GM12878 (cell line): ENCODE data around the gene TTI1. TPM values are rescaled to one million over a fixed set of nuclear protein-coding genes. Genes with fewer than 3 reads are reported as not detected.

Experiments
- CHD4 ChIP-seq: fragments of 200-600 bp; sonication (generic); IDR thresholded peaks from 2 replicates; pipeline ENCODE4 v1.6.1; 2016; ENCODE audit warnings: mild to moderate bottlenecking
- ESRRA ChIP-seq: IDR thresholded peaks from 2 replicates; pipeline ENCODE4 v1.6.1; 2012; ENCODE audit warnings: mild to moderate bottlenecking, low read length, improper control_type of control experiment
- NR2C1 ChIP-seq: fragments of 450-650 bp; IDR thresholded peaks from 2 replicates; pipeline ENCODE4 v1.6.1; 2017; ENCODE audit warnings: antibody characterized with exemption, mild to moderate bottlenecking, moderate library complexity
- NR2C2 ChIP-seq: IDR thresholded peaks from 2 replicates; pipeline ENCODE4 v1.6.1; 2011; ENCODE audit warnings: borderline replicate concordance, low read depth; ENCODE audit not compliant: control insufficient read depth, insufficient read length
- POLR2AphosphoS2 ChIP-seq: IDR thresholded peaks from 2 replicates; pipeline ENCODE4 v1.6.1; 2011; ENCODE audit warnings: low read depth, mild to moderate bottlenecking, low read length, improper control_type of control experiment, moderate library complexity
- SMC3 ChIP-seq: IDR thresholded peaks from 2 replicates; pipeline ENCODE4 v1.6.1; 2011; ENCODE audit warnings: low read length, improper control_type of control experiment, borderline replicate concordance
- SUPT20H ChIP-seq: IDR thresholded peaks from 2 replicates; pipeline ENCODE4 v1.6.1; 2011; ENCODE audit warnings: low read depth, mild to moderate bottlenecking, low read length, moderate library complexity, borderline replicate concordance; ENCODE audit not compliant: control insufficient read depth
- TARDBP ChIP-seq: IDR thresholded peaks from 2 replicates; pipeline ENCODE4 v1.6.1; 2016; ENCODE audit warnings: borderline replicate concordance
- TBL1XR1 ChIP-seq: IDR thresholded peaks from 2 replicates; pipeline ENCODE4 v1.6.1; 2012; ENCODE audit warnings: low read depth, low read length, improper control_type of control experiment
- ZNF274 ChIP-seq: IDR thresholded peaks from one replicate; pipeline ENCODE4 v1.8.0; 2011; ENCODE audit not compliant: insufficient read length, insufficient read depth
- ZZZ3 ChIP-seq: IDR thresholded peaks from 2 replicates; pipeline ENCODE4 v1.6.1; 2011; ENCODE audit warnings: low read depth; ENCODE audit not compliant: control insufficient read depth, insufficient read length
- polyA plus RNA-seq, 11 experiments: library from polyadenylated mRNA; depleted of rRNA in 4 of 11; unstranded in 6 of 11; stranded (reverse) in 5 of 11; fragments of >200 nt; fragmentation: Nextera tagmentation in 4 of 11; fragmentation: Illumina TruSeq in 1 of 11; extraction: Ambion mirVana in 4 of 11; extraction: Trizol in 1 of 11; gene quantifications; 1 replicate in 1 of 11; 2 replicates in 10 of 11; pipeline versions ENCODE4 v1.2.1 to v1.2.3, GENCODE V29; 2011 to 2016; ENCODE audit warnings: inconsistent platforms in 2 of 11, missing spikeins in 2 of 11, low read depth in 1 of 11
- total RNA-seq, 4 experiments: library from RNA; depleted of rRNA in 3 of 4; stranded (reverse); fragments of >200 nt in 3 of 4; fragmentation: Illumina TruSeq in 1 of 4; extraction: Trizol in 1 of 4; gene quantifications; 2 replicates each; pipeline versions ENCODE4 v1.2.1 to v1.2.3, GENCODE V29; 2013 to 2021
- TF ChIP-seq, protein P1 (sequence below): IDR thresholded peaks from 2 replicates; pipeline ENCODE4 v1.6.1; 2012; ENCODE audit warnings: mild to moderate bottlenecking, low read depth, low read length
- TF ChIP-seq, protein P2 (sequence below): fragments of 450-650 bp; IDR thresholded peaks from 2 replicates; pipeline ENCODE4 v1.6.1; 2018; ENCODE audit warnings: mild to moderate bottlenecking, low read depth, moderate library complexity; ENCODE audit not compliant: partially characterized antibody
- TF ChIP-seq, protein P3 (sequence below), 3 experiments: IDR thresholded peaks in 2 of 3; conservative IDR thresholded peaks in 1 of 3; 2 replicates each; pipeline ENCODE4 v1.5.1; 2011; ENCODE audit warnings: low read depth in 3 of 3, low read length in 3 of 3, mild to moderate bottlenecking in 3 of 3, control low read depth in 2 of 3, moderate library complexity in 2 of 3, inconsistent platforms in 1 of 3, mixed read lengths in 1 of 3; ENCODE audit not compliant: control insufficient read depth in 2 of 3, insufficient read depth in 1 of 3; ENCODE audit errors: extremely low read depth in 1 of 3
- TF ChIP-seq, protein P4 (sequence below): fragments of 450-650 bp; IDR thresholded peaks from 2 replicates; pipeline ENCODE4 v1.6.1; 2017; ENCODE audit warnings: low read depth, mild to moderate bottlenecking, moderate library complexity
- TF ChIP-seq, protein P5 (sequence below): fragments of 450-650 bp; IDR thresholded peaks from 2 replicates; pipeline ENCODE4 v1.6.1; 2017; ENCODE audit warnings: mild to moderate bottlenecking, low read depth, inconsistent platforms; ENCODE audit not compliant: poor library complexity, severe bottlenecking

Gene TTI1
- total and polyA plus RNA-seq, 10 of the 15 experiments (the other 5 are each of a cell fraction or from before 2014, with no cell fraction given), result 5.3 to 44.6 (median 24.9) TPM

DNA sequence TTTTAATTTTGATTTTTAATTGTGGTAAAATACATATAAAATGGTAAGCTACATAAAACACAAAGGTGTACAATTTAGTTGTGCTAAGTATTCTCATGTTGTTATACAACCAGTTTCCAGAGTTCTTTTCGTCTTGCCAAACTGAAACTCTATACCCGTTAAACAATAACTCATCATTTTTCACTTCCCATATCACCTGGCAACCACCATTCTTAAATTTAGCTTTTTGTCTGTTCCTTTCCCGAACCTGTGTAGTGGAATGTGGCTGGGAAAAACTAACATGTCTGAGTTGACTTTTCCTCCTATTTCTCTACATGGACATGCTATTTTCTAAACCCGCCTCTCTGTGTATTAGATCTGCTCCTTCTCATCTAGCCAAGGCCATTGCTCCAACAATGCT, 27.9 kb upstream of the TTI1 start (continued):
- TF ChIP-seq, protein P1, sequence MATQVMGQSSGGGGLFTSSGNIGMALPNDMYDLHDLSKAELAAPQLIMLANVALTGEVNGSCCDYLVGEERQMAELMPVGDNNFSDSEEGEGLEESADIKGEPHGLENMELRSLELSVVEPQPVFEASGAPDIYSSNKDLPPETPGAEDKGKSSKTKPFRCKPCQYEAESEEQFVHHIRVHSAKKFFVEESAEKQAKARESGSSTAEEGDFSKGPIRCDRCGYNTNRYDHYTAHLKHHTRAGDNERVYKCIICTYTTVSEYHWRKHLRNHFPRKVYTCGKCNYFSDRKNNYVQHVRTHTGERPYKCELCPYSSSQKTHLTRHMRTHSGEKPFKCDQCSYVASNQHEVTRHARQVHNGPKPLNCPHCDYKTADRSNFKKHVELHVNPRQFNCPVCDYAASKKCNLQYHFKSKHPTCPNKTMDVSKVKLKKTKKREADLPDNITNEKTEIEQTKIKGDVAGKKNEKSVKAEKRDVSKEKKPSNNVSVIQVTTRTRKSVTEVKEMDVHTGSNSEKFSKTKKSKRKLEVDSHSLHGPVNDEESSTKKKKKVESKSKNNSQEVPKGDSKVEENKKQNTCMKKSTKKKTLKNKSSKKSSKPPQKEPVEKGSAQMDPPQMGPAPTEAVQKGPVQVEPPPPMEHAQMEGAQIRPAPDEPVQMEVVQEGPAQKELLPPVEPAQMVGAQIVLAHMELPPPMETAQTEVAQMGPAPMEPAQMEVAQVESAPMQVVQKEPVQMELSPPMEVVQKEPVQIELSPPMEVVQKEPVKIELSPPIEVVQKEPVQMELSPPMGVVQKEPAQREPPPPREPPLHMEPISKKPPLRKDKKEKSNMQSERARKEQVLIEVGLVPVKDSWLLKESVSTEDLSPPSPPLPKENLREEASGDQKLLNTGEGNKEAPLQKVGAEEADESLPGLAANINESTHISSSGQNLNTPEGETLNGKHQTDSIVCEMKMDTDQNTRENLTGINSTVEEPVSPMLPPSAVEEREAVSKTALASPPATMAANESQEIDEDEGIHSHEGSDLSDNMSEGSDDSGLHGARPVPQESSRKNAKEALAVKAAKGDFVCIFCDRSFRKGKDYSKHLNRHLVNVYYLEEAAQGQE, result no peak
- TF ChIP-seq, protein P2, sequence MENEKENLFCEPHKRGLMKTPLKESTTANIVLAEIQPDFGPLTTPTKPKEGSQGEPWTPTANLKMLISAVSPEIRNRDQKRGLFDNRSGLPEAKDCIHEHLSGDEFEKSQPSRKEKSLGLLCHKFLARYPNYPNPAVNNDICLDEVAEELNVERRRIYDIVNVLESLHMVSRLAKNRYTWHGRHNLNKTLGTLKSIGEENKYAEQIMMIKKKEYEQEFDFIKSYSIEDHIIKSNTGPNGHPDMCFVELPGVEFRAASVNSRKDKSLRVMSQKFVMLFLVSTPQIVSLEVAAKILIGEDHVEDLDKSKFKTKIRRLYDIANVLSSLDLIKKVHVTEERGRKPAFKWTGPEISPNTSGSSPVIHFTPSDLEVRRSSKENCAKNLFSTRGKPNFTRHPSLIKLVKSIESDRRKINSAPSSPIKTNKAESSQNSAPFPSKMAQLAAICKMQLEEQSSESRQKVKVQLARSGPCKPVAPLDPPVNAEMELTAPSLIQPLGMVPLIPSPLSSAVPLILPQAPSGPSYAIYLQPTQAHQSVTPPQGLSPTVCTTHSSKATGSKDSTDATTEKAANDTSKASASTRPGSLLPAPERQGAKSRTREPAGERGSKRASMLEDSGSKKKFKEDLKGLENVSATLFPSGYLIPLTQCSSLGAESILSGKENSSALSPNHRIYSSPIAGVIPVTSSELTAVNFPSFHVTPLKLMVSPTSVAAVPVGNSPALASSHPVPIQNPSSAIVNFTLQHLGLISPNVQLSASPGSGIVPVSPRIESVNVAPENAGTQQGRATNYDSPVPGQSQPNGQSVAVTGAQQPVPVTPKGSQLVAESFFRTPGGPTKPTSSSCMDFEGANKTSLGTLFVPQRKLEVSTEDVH, result no peak
- TF ChIP-seq POLR2AphosphoS2, result no peak
- TF ChIP-seq TBL1XR1, result no peak
- TF ChIP-seq NR2C1, result no peak
- no peak for TF ChIP-seq ZZZ3
- TF ChIP-seq ZNF274, result no peak
- no peak for TF ChIP-seq ESRRA
- no peak for TF ChIP-seq CHD4
- TF ChIP-seq SUPT20H, result no peak
- TF ChIP-seq, protein P3, sequence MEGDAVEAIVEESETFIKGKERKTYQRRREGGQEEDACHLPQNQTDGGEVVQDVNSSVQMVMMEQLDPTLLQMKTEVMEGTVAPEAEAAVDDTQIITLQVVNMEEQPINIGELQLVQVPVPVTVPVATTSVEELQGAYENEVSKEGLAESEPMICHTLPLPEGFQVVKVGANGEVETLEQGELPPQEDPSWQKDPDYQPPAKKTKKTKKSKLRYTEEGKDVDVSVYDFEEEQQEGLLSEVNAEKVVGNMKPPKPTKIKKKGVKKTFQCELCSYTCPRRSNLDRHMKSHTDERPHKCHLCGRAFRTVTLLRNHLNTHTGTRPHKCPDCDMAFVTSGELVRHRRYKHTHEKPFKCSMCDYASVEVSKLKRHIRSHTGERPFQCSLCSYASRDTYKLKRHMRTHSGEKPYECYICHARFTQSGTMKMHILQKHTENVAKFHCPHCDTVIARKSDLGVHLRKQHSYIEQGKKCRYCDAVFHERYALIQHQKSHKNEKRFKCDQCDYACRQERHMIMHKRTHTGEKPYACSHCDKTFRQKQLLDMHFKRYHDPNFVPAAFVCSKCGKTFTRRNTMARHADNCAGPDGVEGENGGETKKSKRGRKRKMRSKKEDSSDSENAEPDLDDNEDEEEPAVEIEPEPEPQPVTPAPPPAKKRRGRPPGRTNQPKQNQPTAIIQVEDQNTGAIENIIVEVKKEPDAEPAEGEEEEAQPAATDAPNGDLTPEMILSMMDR (IDR thresholded peaks at IDR 0.05 in 2 of 3, conservative IDR thresholded peaks at IDR 0.05 in 1 of 3; ENCODE audit: control insufficient read depth in 2 of 3, extremely low read depth in 1 of 3, insufficient read depth in 1 of 3, low read depth in 3 of 3, low read length in 3 of 3), result no peak
- TF ChIP-seq, protein P4, sequence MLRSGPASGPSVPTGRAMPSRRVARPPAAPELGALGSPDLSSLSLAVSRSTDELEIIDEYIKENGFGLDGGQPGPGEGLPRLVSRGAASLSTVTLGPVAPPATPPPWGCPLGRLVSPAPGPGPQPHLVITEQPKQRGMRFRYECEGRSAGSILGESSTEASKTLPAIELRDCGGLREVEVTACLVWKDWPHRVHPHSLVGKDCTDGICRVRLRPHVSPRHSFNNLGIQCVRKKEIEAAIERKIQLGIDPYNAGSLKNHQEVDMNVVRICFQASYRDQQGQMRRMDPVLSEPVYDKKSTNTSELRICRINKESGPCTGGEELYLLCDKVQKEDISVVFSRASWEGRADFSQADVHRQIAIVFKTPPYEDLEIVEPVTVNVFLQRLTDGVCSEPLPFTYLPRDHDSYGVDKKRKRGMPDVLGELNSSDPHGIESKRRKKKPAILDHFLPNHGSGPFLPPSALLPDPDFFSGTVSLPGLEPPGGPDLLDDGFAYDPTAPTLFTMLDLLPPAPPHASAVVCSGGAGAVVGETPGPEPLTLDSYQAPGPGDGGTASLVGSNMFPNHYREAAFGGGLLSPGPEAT, result peak; percentile 82
- no peak for TF ChIP-seq TARDBP
- TF ChIP-seq, protein P5, sequence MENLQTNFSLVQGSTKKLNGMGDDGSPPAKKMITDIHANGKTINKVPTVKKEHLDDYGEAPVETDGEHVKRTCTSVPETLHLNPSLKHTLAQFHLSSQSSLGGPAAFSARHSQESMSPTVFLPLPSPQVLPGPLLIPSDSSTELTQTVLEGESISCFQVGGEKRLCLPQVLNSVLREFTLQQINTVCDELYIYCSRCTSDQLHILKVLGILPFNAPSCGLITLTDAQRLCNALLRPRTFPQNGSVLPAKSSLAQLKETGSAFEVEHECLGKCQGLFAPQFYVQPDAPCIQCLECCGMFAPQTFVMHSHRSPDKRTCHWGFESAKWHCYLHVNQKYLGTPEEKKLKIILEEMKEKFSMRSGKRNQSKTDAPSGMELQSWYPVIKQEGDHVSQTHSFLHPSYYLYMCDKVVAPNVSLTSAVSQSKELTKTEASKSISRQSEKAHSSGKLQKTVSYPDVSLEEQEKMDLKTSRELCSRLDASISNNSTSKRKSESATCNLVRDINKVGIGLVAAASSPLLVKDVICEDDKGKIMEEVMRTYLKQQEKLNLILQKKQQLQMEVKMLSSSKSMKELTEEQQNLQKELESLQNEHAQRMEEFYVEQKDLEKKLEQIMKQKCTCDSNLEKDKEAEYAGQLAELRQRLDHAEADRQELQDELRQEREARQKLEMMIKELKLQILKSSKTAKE, result peak; percentile 31
- no peak for TF ChIP-seq SMC3
- TF ChIP-seq NR2C2, result no peak
